ENCODE results near the gene MT2A. TPM values are rescaled to one million over a fixed set of nuclear protein-coding genes. Genes with fewer than 3 reads are reported as not detected.

The MT2A gene
- total RNA-seq, 1 donor from 2014 or later, result 112 TPM

GRCh38 chr16:56643080-56643778 lies 34.8 kb downstream of the MT2A start:
- Histone ChIP-seq H4K20me1 (ENCODE audit: insufficient read depth, low read length) (no peaks in the 10 kb centered on the region), H3K4me3 (ENCODE audit: insufficient read depth, low read depth, low read length) (no peak overlapping the region), H3K27me3 (ENCODE audit: insufficient read depth, low read length) (peaks cover 100% of the 10 kb centered on the region), H3K79me2 (ENCODE audit: insufficient read depth, low read length) (no peaks in the 10 kb centered on the region), H3K27ac (ENCODE audit: low read depth, low read length) (no peak overlapping the region), H3K9me3 (ENCODE audit: insufficient read depth, low read depth, low read length) (no peaks in the 10 kb centered on the region), H3K36me3 (ENCODE audit: insufficient read depth, low read length) (no peaks in the 10 kb centered on the region), H2AFZ (ENCODE audit: low read depth, low read length) (peak overlapping the region; percentile 38), H3K4me1 (ENCODE audit: insufficient read depth, low read length) (peaks cover 10% of the 10 kb centered on the region), H3K4me2 (ENCODE audit: low read length) (peak overlapping the region; percentile 61), H3K9ac (ENCODE audit: low read length) (no peak overlapping the region)
- FAIRE-seq, result no peak
- Mint-ChIP-seq H3K4me3 (ENCODE audit: unreplicated experiment) (no peak overlapping the region), H3K27me3 (ENCODE audit: low read depth, unreplicated experiment) (peaks cover 91% of the 10 kb centered on the region), H3K4me1 (ENCODE audit: low read depth, unreplicated experiment) (no peaks in the 10 kb centered on the region), H3K9me3 (ENCODE audit: unreplicated experiment) (no peaks in the 10 kb centered on the region), H3K36me3 (ENCODE audit: low read depth, unreplicated experiment) (no peaks in the 10 kb centered on the region), H3K27ac (ENCODE audit: unreplicated experiment) (no peak overlapping the region)
- TF ChIP-seq EZH2 (IDR thresholded peaks at IDR 0.05; ENCODE audit: insufficient read depth, low read length) (peak; percentile 88), CTCF (IDR thresholded peaks at IDR 0.05; ENCODE audit: insufficient read depth, low read depth, low read length) (no peak)
- DNase-seq (ENCODE audit: low read depth), result peak; percentile 17

DNA sequence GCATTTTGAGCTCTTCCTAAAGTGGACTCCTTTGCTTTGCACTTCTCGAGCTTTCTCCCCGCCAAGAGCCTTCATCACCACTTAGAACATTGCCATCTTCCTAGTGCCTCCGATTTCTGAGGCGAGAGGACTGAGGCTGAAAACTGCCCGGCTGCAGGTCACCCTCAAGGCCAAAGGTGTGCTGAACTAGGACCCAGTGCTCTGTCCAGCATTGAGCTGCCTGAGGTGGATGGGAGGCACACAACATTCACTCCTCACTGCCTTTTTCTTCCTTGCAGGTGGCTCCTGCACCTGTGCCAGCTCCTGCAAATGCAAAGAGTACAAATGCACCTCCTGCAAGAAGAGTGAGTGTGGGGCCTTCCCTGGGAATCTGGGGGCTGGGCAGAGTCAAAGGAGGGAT lies 35.4 kb downstream of the MT2A start:
- peaks cover 9% of the 10 kb centered on the region for H3K4me1 ChIP-seq (ENCODE audit: insufficient read depth, low read length)
- no peak overlapping the region for H3K4me3 ChIP-seq (ENCODE audit: insufficient read depth, low read depth, low read length)
- peak overlapping the region; percentile 61 for H3K4me2 ChIP-seq (ENCODE audit: low read length)
- no peak overlapping the region for H2AFZ ChIP-seq (ENCODE audit: low read depth, low read length)
- no peaks in the 10 kb centered on the region for H3K9me3 ChIP-seq (ENCODE audit: insufficient read depth, low read depth, low read length)
- TF ChIP-seq EZH2 (IDR thresholded peaks at IDR 0.05; ENCODE audit: insufficient read depth, low read length) (no peak), CTCF (IDR thresholded peaks at IDR 0.05; ENCODE audit: insufficient read depth, low read depth, low read length) (no peak)
- H3K27me3 ChIP-seq (ENCODE audit: insufficient read depth, low read length), result peaks cover 100% of the 10 kb centered on the region
- H3K27ac ChIP-seq (ENCODE audit: low read depth, low read length), result no peak overlapping the region
- no peak overlapping the region for H3K9ac ChIP-seq (ENCODE audit: low read length)
- H4K20me1 ChIP-seq (ENCODE audit: insufficient read depth, low read length), result no peaks in the 10 kb centered on the region
- Mint-ChIP-seq H3K27me3 (ENCODE audit: low read depth, unreplicated experiment) (peaks cover 93% of the 10 kb centered on the region), H3K4me1 (ENCODE audit: low read depth, unreplicated experiment) (no peaks in the 10 kb centered on the region), H3K9me3 (ENCODE audit: unreplicated experiment) (no peaks in the 10 kb centered on the region), H3K27ac (ENCODE audit: unreplicated experiment) (no peak overlapping the region), H3K36me3 (ENCODE audit: low read depth, unreplicated experiment) (no peaks in the 10 kb centered on the region), H3K4me3 (ENCODE audit: unreplicated experiment) (no peak overlapping the region)
- no peaks in the 10 kb centered on the region for H3K36me3 ChIP-seq (ENCODE audit: insufficient read depth, low read length)
- FAIRE-seq (no peak), DNase-seq (ENCODE audit: low read depth) (no peak)
- no peaks in the 10 kb centered on the region for H3K79me2 ChIP-seq (ENCODE audit: insufficient read depth, low read length)

DNA sequence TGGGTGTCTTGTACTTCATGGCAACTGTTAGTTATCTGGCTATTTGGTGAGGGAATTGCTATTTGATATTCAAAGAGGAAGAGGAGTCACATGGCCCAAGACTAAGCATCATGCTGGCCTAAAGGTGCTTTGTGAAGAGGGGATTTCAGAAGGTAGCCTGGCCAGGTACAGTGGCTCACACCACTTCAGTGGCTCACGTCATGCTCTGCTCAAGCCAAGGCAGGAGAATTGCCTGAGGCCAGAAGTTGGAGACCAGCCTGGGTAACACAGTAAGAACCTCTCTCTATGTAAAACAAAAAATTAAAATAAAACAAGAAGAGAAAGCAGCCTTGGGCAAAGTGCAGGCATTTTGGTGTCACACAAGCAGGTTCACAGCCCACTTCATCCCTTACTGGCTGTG lies 36.9 kb downstream of the MT2A start:
- FAIRE-seq (no peak), DNase-seq (ENCODE audit: low read depth) (no peak)
- Histone ChIP-seq H2AFZ (ENCODE audit: low read depth, low read length) (no peak overlapping the region), H3K4me1 (ENCODE audit: insufficient read depth, low read length) (peaks cover 9% of the 10 kb centered on the region), H3K27me3 (ENCODE audit: insufficient read depth, low read length) (peaks cover 99% of the 10 kb centered on the region), H3K79me2 (ENCODE audit: insufficient read depth, low read length) (no peaks in the 10 kb centered on the region), H3K36me3 (ENCODE audit: insufficient read depth, low read length) (no peaks in the 10 kb centered on the region), H3K27ac (ENCODE audit: low read depth, low read length) (no peak overlapping the region), H4K20me1 (ENCODE audit: insufficient read depth, low read length) (no peaks in the 10 kb centered on the region), H3K9ac (ENCODE audit: low read length) (no peak overlapping the region), H3K4me3 (ENCODE audit: insufficient read depth, low read depth, low read length) (no peak overlapping the region), H3K4me2 (ENCODE audit: low read length) (no peak overlapping the region), H3K9me3 (ENCODE audit: insufficient read depth, low read depth, low read length) (no peaks in the 10 kb centered on the region)
- Mint-ChIP-seq H3K36me3 (ENCODE audit: low read depth, unreplicated experiment) (no peaks in the 10 kb centered on the region), H3K9me3 (ENCODE audit: unreplicated experiment) (no peaks in the 10 kb centered on the region), H3K27me3 (ENCODE audit: low read depth, unreplicated experiment) (peaks cover 92% of the 10 kb centered on the region), H3K4me1 (ENCODE audit: low read depth, unreplicated experiment) (no peaks in the 10 kb centered on the region), H3K4me3 (ENCODE audit: unreplicated experiment) (no peak overlapping the region), H3K27ac (ENCODE audit: unreplicated experiment) (no peak overlapping the region)
- TF ChIP-seq CTCF (IDR thresholded peaks at IDR 0.05; ENCODE audit: insufficient read depth, low read depth, low read length) (no peak), EZH2 (IDR thresholded peaks at IDR 0.05; ENCODE audit: insufficient read depth, low read length) (no peak)

Measured in astrocyte (in vitro differentiated cells and primary cell).